ENCODE data around the gene EIPR1.

The EIPR1 gene

GRCh38 chr2:3256605-3257004, 121.0 kb downstream of the EIPR1 start:
- Histone ChIP-seq H3K9me3 (replicated peaks in 1 of 11) (peaks cover 0 to 4% (median 2%) of the 10 kb centered on the region in 11 experiments; a peak in 7 of 22 replicates), H3K4me3 (peak overlapping the region in 6 of 10 experiments; percentile 26 to 45 (median 38); a peak in 7 of 20 replicates), H3K9ac (peak overlapping the region in 8 of 11 experiments; percentile 16 to 67 (median 34); a peak in 10 of 22 replicates), H3K27ac (peak overlapping the region in 6 of 11 experiments; percentile 14 to 67 (median 43); a peak in 8 of 22 replicates), H3K36me3 (peaks cover 3 to 15% (median 7%) of the 10 kb centered on the region in 11 experiments; a peak in 15 of 22 replicates), H3K4me2 (peak overlapping the region; percentile 86 to 100 (median 90)), H3K27me3 (peaks cover 0 to 27% (median 0%) of the 10 kb centered on the region in 11 experiments; a peak in 2 of 22 replicates), H3K4me1 (peaks cover 52 to 67% (median 64%) of the 10 kb centered on the region in 10 experiments), H4K20me1 (peaks cover 0 to 72% (median 44%) of the 10 kb centered on the region in 11 experiments; a peak in 16 of 22 replicates)
- no peak for TF ChIP-seq Cebpa-rat (IDR thresholded peaks at IDR 0.05)

GRCh38 chr2:3256157-3256556, 121.5 kb downstream of the EIPR1 start:
- Histone ChIP-seq H3K4me3 (peak overlapping the region in 3 of 10 experiments; percentile 26 to 33 (median 27); a peak in 2 of 20 replicates), H3K36me3 (peaks cover 3 to 15% (median 7%) of the 10 kb centered on the region in 11 experiments; a peak in 18 of 22 replicates), H3K9me3 (replicated peaks in 1 of 11) (peaks cover 2 to 9% (median 6%) of the 10 kb centered on the region in 11 experiments; a peak in 21 of 22 replicates), H3K27me3 (peaks cover 0 to 27% (median 0%) of the 10 kb centered on the region in 11 experiments; a peak in 2 of 22 replicates), H3K4me1 (peaks cover 52 to 71% (median 64%) of the 10 kb centered on the region in 10 experiments), H3K4me2 (peak overlapping the region; percentile 86 to 100 (median 90)), H3K9ac (peak overlapping the region in 6 of 11 experiments; percentile 16 to 67 (median 39); a peak in 10 of 22 replicates), H4K20me1 (peaks cover 0 to 67% (median 42%) of the 10 kb centered on the region in 11 experiments; a peak in 16 of 22 replicates), H3K27ac (peak overlapping the region in 5 of 11 experiments; percentile 14 to 67 (median 52); a peak in 12 of 22 replicates)
- no peak for TF ChIP-seq Cebpa-rat (IDR thresholded peaks at IDR 0.05)

- peak overlapping the region in 4 of 11 experiments; percentile 12 to 67 (median 65); a peak in 8 of 22 replicates for H3K9ac ChIP-seq
- peak overlapping the region; percentile 12 to 74 (median 52); a peak in 20 of 22 replicates for H3K27ac ChIP-seq
- H3K36me3 ChIP-seq, result peaks cover 20 to 29% (median 21%) of the 10 kb centered on the region in 11 experiments
- H3K9me3 ChIP-seq (replicated peaks in 1 of 11), result peaks cover 19 to 26% (median 23%) of the 10 kb centered on the region in 11 experiments
- no peak for TF ChIP-seq Cebpa-rat (IDR thresholded peaks at IDR 0.05)
- H4K20me1 ChIP-seq, result peaks cover 0 to 64% (median 40%) of the 10 kb centered on the region in 11 experiments; a peak in 16 of 22 replicates
- peaks cover 0 to 27% (median 0%) of the 10 kb centered on the region in 11 experiments; a peak in 2 of 22 replicates for H3K27me3 ChIP-seq
- H3K4me1 ChIP-seq, result peaks cover 55 to 78% (median 64%) of the 10 kb centered on the region in 10 experiments
- H3K4me2 ChIP-seq, result peak overlapping the region; percentile 86 to 100 (median 90)
- H3K4me3 ChIP-seq, result peak overlapping the region in 3 of 10 experiments; percentile 22 to 49 (median 44); a peak in 4 of 20 replicates
Measured at GRCh38 chr2:3254442-3254941, 123.1 kb downstream of the EIPR1 start.

GRCh38 chr2:3253913-3254441, 123.6 kb downstream of the EIPR1 start:
- peaks cover 55 to 78% (median 64%) of the 10 kb centered on the region in 10 experiments for H3K4me1 ChIP-seq
- peak overlapping the region in 8 of 11 experiments; percentile 19 to 67 (median 34); a peak in 11 of 22 replicates for H3K9ac ChIP-seq
- TF ChIP-seq Cebpa-rat (IDR thresholded peaks at IDR 0.05), result no peak
- peak overlapping the region in 6 of 10 experiments; percentile 12 to 49 (median 32); a peak in 8 of 20 replicates for H3K4me3 ChIP-seq
- H3K4me2 ChIP-seq, result peak overlapping the region; percentile 86 to 100 (median 90)
- H3K9me3 ChIP-seq (replicated peaks in 1 of 11), result peaks cover 24 to 31% (median 28%) of the 10 kb centered on the region in 11 experiments
- peaks cover 0 to 60% (median 40%) of the 10 kb centered on the region in 11 experiments; a peak in 16 of 22 replicates for H4K20me1 ChIP-seq
- peaks cover 22 to 34% (median 26%) of the 10 kb centered on the region in 11 experiments for H3K36me3 ChIP-seq
- peak overlapping the region; percentile 3 to 74 (median 56); a peak in 19 of 22 replicates for H3K27ac ChIP-seq
- H3K27me3 ChIP-seq, result peaks cover 0 to 27% (median 0%) of the 10 kb centered on the region in 11 experiments; a peak in 2 of 22 replicates

- no peak overlapping the region for H3K27ac ChIP-seq
- no peak overlapping the region for H3K9ac ChIP-seq
- peaks cover 44 to 67% (median 54%) of the 10 kb centered on the region in 10 experiments for H3K4me1 ChIP-seq
- H3K4me2 ChIP-seq, result peak overlapping the region in 7 of 11 experiments; percentile 87 to 100 (median 98); a peak in 11 of 22 replicates
- TF ChIP-seq Cebpa-rat (IDR thresholded peaks at IDR 0.05), result no peak
- peaks cover 26 to 53% (median 45%) of the 10 kb centered on the region in 11 experiments for H3K36me3 ChIP-seq
- peaks cover 0 to 46% (median 29%) of the 10 kb centered on the region in 11 experiments; a peak in 15 of 22 replicates for H4K20me1 ChIP-seq
- peaks cover 0 to 19% (median 0%) of the 10 kb centered on the region in 11 experiments; a peak in 2 of 22 replicates for H3K27me3 ChIP-seq
- peaks cover 32 to 49% (median 47%) of the 10 kb centered on the region in 11 experiments for H3K9me3 ChIP-seq (replicated peaks in 1 of 11)
- H3K4me3 ChIP-seq, result no peak overlapping the region
Measured at GRCh38 chr2:3251946-3252345, 125.7 kb downstream of the EIPR1 start.

- H3K4me2 ChIP-seq, result peak overlapping the region in 2 of 11 experiments; percentile 6 to 58; a peak in 3 of 22 replicates
- no peak for TF ChIP-seq Cebpa-rat (IDR thresholded peaks at IDR 0.05)
- peaks cover 32 to 53% (median 47%) of the 10 kb centered on the region in 11 experiments for H3K9me3 ChIP-seq (replicated peaks in 1 of 11)
- H3K4me1 ChIP-seq, result peaks cover 22 to 54% (median 34%) of the 10 kb centered on the region in 10 experiments
- H3K36me3 ChIP-seq, result peaks cover 26 to 53% (median 45%) of the 10 kb centered on the region in 11 experiments
- H3K9ac ChIP-seq, result no peak overlapping the region
- H3K27me3 ChIP-seq, result peaks cover 0 to 9% (median 0%) of the 10 kb centered on the region in 11 experiments; a peak in 1 of 22 replicates
- H4K20me1 ChIP-seq, result peaks cover 0 to 23% (median 11%) of the 10 kb centered on the region in 11 experiments; a peak in 14 of 22 replicates
- H3K4me3 ChIP-seq, result peak overlapping the region in 5 of 10 experiments; percentile 4 to 24 (median 6); a peak in 2 of 20 replicates
- H3K27ac ChIP-seq, result no peak overlapping the region
Measured at GRCh38 chr2:3249476-3249962, 128.1 kb downstream of the EIPR1 start.

- Histone ChIP-seq H3K27me3 (peaks cover 0 to 9% (median 0%) of the 10 kb centered on the region in 11 experiments; a peak in 1 of 22 replicates), H3K27ac (no peak overlapping the region), H3K4me1 (peaks cover 22 to 54% (median 33%) of the 10 kb centered on the region in 10 experiments), H3K36me3 (peaks cover 26 to 53% (median 45%) of the 10 kb centered on the region in 11 experiments), H4K20me1 (peaks cover 0 to 18% (median 8%) of the 10 kb centered on the region in 11 experiments; a peak in 13 of 22 replicates), H3K4me2 (peak overlapping the region in 2 of 11 experiments; percentile 6 to 58; a peak in 3 of 22 replicates), H3K9me3 (replicated peaks in 1 of 11) (peaks cover 32 to 53% (median 47%) of the 10 kb centered on the region in 11 experiments), H3K9ac (no peak overlapping the region), H3K4me3 (0 out of 20 replicates have a peak overlapping the region, but pooled peaks of 2 of the 10 experiments have one; percentile 2 to 24)
- no peak for TF ChIP-seq Cebpa-rat (IDR thresholded peaks at IDR 0.05)
Measured at GRCh38 chr2:3248754-3249475, 128.7 kb downstream of the EIPR1 start.

All from BLaER1 treated with 17β-estradiol and CSF1 and Interleukin-3, amounts not matched to agents 10 nM and 100 nM (cell line).